ENCODE results near the gene FNTB.

Gene FNTB

GRCh38 chr14:64986648-64987437 is at the start of gene FNTB:
TSS of gene FNTB (plus strand) at chr14:64986895. CDS start at chr14:64986954, 59 bp downstream.
- Histone ChIP-seq H3K27me3 (ENCODE audit: control insufficient read depth in 2 of 2, insufficient read depth in 2 of 2, low read length in 2 of 2) (no peaks in the 10 kb centered on the region), H3K4me3 (ENCODE audit: low read length in 2 of 2) (peak within 1 kb of the TSS; percentile 97 to 100), H3K9me3 (ENCODE audit: control insufficient read depth in 2 of 2, low read length in 2 of 2) (no peaks in the 10 kb centered on the region), H3K9ac (ENCODE audit: low read depth in 1 of 2, low read length in 2 of 2) (peak within 1 kb of the TSS; percentile 87 to 98), H3K4me1 (ENCODE audit: control insufficient read depth in 2 of 2, insufficient read depth in 2 of 2, low read length in 2 of 2) (peaks cover 9 to 15% of the 10 kb centered on the region in 2 donors), H3K27ac (ENCODE audit: low read depth in 2 of 2, low read length in 2 of 2) (peak within 1 kb of the TSS; percentile 93 to 95), H3K36me3 (ENCODE audit: control insufficient read depth in 2 of 2, insufficient read depth in 2 of 2, low read length in 2 of 2) (no peaks in the 10 kb centered on the region)

- Histone ChIP-seq H3K36me3 (ENCODE audit: control insufficient read depth in 2 of 2, insufficient read depth in 2 of 2, low read length in 2 of 2) (peaks cover 17 to 25% of the 10 kb centered on the region in 2 donors), H3K4me1 (ENCODE audit: control insufficient read depth in 2 of 2, insufficient read depth in 2 of 2, low read length in 2 of 2) (peaks cover 21 to 25% of the 10 kb centered on the region in 2 donors), H3K9ac (ENCODE audit: low read depth in 1 of 2, low read length in 2 of 2) (no peak overlapping the region), H3K4me3 (ENCODE audit: low read length in 2 of 2) (no peak overlapping the region), H3K27ac (ENCODE audit: low read depth in 2 of 2, low read length in 2 of 2) (peak overlapping the region; percentile 66 to 93), H3K9me3 (ENCODE audit: control insufficient read depth in 2 of 2, low read length in 2 of 2) (no peaks in the 10 kb centered on the region), H3K27me3 (ENCODE audit: control insufficient read depth in 2 of 2, insufficient read depth in 2 of 2, low read length in 2 of 2) (no peaks in the 10 kb centered on the region)
These were observed 49.4 kb upstream of the FNTB start for GRCh38 chr14:64937171-64937820.

DNA sequence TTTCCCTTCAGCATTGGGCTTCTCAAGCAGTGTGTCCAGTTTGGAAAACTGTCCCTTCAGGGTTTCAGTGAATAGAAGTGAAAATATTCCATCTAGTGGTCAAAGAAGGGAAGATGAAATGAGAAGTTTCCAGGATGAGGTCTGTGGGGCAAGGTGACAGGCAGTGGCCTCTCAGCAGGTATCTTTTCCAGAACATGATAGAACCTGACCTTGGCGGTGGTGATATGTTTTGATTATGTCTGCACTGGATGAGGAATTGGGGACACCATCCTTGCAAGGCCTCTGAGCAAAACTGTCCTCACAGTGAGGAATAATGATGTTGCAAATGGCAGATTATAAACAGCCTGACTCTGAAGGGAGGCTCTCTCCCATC is 48.9 kb upstream of the FNTB start:
- Histone ChIP-seq H3K27me3 (ENCODE audit: control insufficient read depth in 2 of 2, insufficient read depth in 2 of 2, low read length in 2 of 2) (no peaks in the 10 kb centered on the region), H3K27ac (ENCODE audit: low read depth in 2 of 2, low read length in 2 of 2) (peak overlapping the region; percentile 66 to 93), H3K36me3 (ENCODE audit: control insufficient read depth in 2 of 2, insufficient read depth in 2 of 2, low read length in 2 of 2) (peaks cover 13 to 22% of the 10 kb centered on the region in 2 donors), H3K4me1 (ENCODE audit: control insufficient read depth in 2 of 2, insufficient read depth in 2 of 2, low read length in 2 of 2) (peaks cover 21 to 28% of the 10 kb centered on the region in 2 donors), H3K9me3 (ENCODE audit: control insufficient read depth in 2 of 2, low read length in 2 of 2) (no peaks in the 10 kb centered on the region), H3K4me3 (ENCODE audit: low read length in 2 of 2) (no peak overlapping the region), H3K9ac (ENCODE audit: low read depth in 1 of 2, low read length in 2 of 2) (no peak overlapping the region)

GRCh38 chr14:64938972-64939816 is 47.5 kb upstream of the FNTB start:
- Histone ChIP-seq H3K4me1 (ENCODE audit: control insufficient read depth in 2 of 2, insufficient read depth in 2 of 2, low read length in 2 of 2) (peaks cover 34 to 41% of the 10 kb centered on the region in 2 donors), H3K9me3 (ENCODE audit: control insufficient read depth in 2 of 2, low read length in 2 of 2) (no peaks in the 10 kb centered on the region), H3K36me3 (ENCODE audit: control insufficient read depth in 2 of 2, insufficient read depth in 2 of 2, low read length in 2 of 2) (peaks cover 8 to 13% of the 10 kb centered on the region in 2 donors), H3K9ac (ENCODE audit: low read depth in 1 of 2, low read length in 2 of 2) (peak overlapping the region in 1 of 2 donors; percentile 5), H3K27ac (ENCODE audit: low read depth in 2 of 2, low read length in 2 of 2) (peak overlapping the region; percentile 87 to 93), H3K4me3 (ENCODE audit: low read length in 2 of 2) (peak overlapping the region; percentile 53 to 72), H3K27me3 (ENCODE audit: control insufficient read depth in 2 of 2, insufficient read depth in 2 of 2, low read length in 2 of 2) (no peaks in the 10 kb centered on the region)

DNA sequence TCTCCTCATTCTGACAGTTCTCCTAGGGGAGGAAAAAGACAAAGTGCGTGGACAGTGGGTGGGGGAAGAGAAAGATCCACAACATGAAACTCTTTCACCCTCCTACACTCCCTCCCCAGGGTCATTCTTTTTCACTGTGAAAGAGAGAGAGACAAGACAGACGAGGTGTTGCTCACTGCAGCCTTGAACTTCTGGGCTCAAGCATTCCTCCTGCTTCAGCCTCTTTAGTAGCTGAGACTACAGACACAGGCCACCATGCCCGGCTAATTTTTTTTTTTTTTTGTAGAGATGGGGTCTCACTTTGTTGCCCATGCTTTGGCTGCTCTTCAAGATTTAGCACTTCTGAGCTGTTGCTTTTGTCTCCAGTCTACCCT is 46.9 kb upstream of the FNTB start:
- no peaks in the 10 kb centered on the region for H3K9me3 ChIP-seq (ENCODE audit: control insufficient read depth in 2 of 2, low read length in 2 of 2)
- peaks cover 3 to 13% of the 10 kb centered on the region in 2 donors for H3K36me3 ChIP-seq (ENCODE audit: control insufficient read depth in 2 of 2, insufficient read depth in 2 of 2, low read length in 2 of 2)
- no peaks in the 10 kb centered on the region for H3K27me3 ChIP-seq (ENCODE audit: control insufficient read depth in 2 of 2, insufficient read depth in 2 of 2, low read length in 2 of 2)
- H3K27ac ChIP-seq (ENCODE audit: low read depth in 2 of 2, low read length in 2 of 2): peak overlapping the region; percentile 87 to 93
- peak overlapping the region; percentile 72 to 77 for H3K4me3 ChIP-seq (ENCODE audit: low read length in 2 of 2)
- peak overlapping the region in 1 of 2 donors; percentile 5 for H3K9ac ChIP-seq (ENCODE audit: low read depth in 1 of 2, low read length in 2 of 2)
- peaks cover 35 to 41% of the 10 kb centered on the region in 2 donors for H3K4me1 ChIP-seq (ENCODE audit: control insufficient read depth in 2 of 2, insufficient read depth in 2 of 2, low read length in 2 of 2)

DNA sequence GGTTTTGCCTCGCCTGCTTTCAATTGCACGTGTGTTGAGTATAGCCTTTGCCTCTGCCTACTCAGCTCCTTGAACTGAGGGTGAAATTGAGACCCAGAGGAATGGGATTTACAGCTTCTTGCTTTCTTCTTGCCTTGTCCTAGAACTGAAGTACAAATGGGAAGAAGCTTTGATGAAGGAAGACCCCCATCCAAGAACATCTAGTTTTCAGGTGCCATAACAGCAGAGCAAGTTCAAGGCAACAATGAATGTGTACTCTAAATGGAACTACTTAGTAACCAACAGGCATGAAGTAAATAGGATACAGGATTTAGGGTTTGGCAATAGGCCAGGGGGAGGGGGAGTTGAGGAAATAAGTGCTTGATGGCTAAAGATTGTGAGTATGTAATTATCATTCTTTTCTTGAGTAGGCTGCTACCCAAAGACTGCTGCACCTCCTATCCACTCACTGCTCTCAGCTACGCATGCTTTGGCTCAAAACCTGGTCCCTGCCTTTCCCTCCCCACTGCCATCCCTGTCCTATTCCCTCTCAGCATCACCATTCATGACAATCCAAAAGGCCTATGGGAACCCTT is 46.3 kb upstream of the FNTB start:
- no peaks in the 10 kb centered on the region for H3K27me3 ChIP-seq (ENCODE audit: control insufficient read depth in 2 of 2, insufficient read depth in 2 of 2, low read length in 2 of 2)
- H3K4me1 ChIP-seq (ENCODE audit: control insufficient read depth in 2 of 2, insufficient read depth in 2 of 2, low read length in 2 of 2): peaks cover 35 to 41% of the 10 kb centered on the region in 2 donors
- H3K4me3 ChIP-seq (ENCODE audit: low read length in 2 of 2): peak overlapping the region; percentile 72 to 77
- H3K27ac ChIP-seq (ENCODE audit: low read depth in 2 of 2, low read length in 2 of 2): peak overlapping the region; percentile 87 to 93
- no peaks in the 10 kb centered on the region for H3K9me3 ChIP-seq (ENCODE audit: control insufficient read depth in 2 of 2, low read length in 2 of 2)
- H3K9ac ChIP-seq (ENCODE audit: low read depth in 1 of 2, low read length in 2 of 2): peak overlapping the region; percentile 68 to 87
- peaks cover 3 to 13% of the 10 kb centered on the region in 2 donors for H3K36me3 ChIP-seq (ENCODE audit: control insufficient read depth in 2 of 2, insufficient read depth in 2 of 2, low read length in 2 of 2)

DNA sequence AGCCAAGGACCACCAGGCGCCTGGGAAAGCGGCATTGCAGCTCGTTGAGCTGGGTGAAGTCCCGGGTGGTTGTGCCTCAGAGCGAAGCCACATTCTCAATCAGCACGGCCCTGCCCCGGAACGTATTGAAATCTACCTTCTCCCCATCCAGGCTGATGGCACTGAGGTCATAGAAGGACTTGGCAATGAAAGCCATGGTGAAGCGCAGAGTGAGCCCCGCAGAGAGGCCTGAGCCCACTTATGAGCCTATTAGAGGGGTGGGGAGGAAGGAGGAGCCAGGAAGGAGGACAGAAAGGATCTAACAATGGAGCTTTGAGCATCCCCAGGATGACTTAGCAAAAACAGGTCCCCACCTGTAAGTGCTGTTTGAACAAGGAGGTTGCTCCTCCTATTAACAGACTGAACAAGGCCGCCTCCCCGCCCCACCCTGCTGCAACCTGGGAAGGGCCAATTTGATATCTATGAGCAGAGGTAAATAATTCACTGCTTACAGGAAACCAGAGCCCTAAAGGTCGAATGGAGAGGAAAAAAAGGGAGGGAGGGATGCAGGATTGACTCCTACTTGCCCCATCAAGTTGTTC is 44.1 kb upstream of the FNTB start, which contains the start of gene GPX2:
Gene GPX2, minus strand, starts transcription at position 215 of the 581 bp plus-strand sequence. Its CDS starts 19 bp downstream, at position 196.
- H3K4me3 ChIP-seq (ENCODE audit: low read length in 2 of 2): peak within 1 kb of the TSS; percentile 72 to 77
- peaks cover 33 to 41% of the 10 kb centered on the region in 2 donors for H3K4me1 ChIP-seq (ENCODE audit: control insufficient read depth in 2 of 2, insufficient read depth in 2 of 2, low read length in 2 of 2)
- H3K36me3 ChIP-seq (ENCODE audit: control insufficient read depth in 2 of 2, insufficient read depth in 2 of 2, low read length in 2 of 2): peaks cover 7 to 15% of the 10 kb centered on the region in 2 donors
- H3K9ac ChIP-seq (ENCODE audit: low read depth in 1 of 2, low read length in 2 of 2): peak within 1 kb of the TSS; percentile 68 to 87
- no peaks in the 10 kb centered on the region for H3K9me3 ChIP-seq (ENCODE audit: control insufficient read depth in 2 of 2, low read length in 2 of 2)
- peak within 1 kb of the TSS; percentile 87 to 93 for H3K27ac ChIP-seq (ENCODE audit: low read depth in 2 of 2, low read length in 2 of 2)
- no peaks in the 10 kb centered on the region for H3K27me3 ChIP-seq (ENCODE audit: control insufficient read depth in 2 of 2, insufficient read depth in 2 of 2, low read length in 2 of 2)

GRCh38 chr14:64943556-64943955 is 43.1 kb upstream of the FNTB start:
- peaks cover 7 to 22% of the 10 kb centered on the region in 2 donors for H3K36me3 ChIP-seq (ENCODE audit: control insufficient read depth in 2 of 2, insufficient read depth in 2 of 2, low read length in 2 of 2)
- peaks cover 32 to 40% of the 10 kb centered on the region in 2 donors for H3K4me1 ChIP-seq (ENCODE audit: control insufficient read depth in 2 of 2, insufficient read depth in 2 of 2, low read length in 2 of 2)
- peak overlapping the region in 1 of 2 donors; percentile 6 for H3K9ac ChIP-seq (ENCODE audit: low read depth in 1 of 2, low read length in 2 of 2)
- H3K9me3 ChIP-seq (ENCODE audit: control insufficient read depth in 2 of 2, low read length in 2 of 2): no peaks in the 10 kb centered on the region
- no peaks in the 10 kb centered on the region for H3K27me3 ChIP-seq (ENCODE audit: control insufficient read depth in 2 of 2, insufficient read depth in 2 of 2, low read length in 2 of 2)
- no peak overlapping the region for H3K4me3 ChIP-seq (ENCODE audit: low read length in 2 of 2)
- peak overlapping the region; percentile 67 to 82 for H3K27ac ChIP-seq (ENCODE audit: low read depth in 2 of 2, low read length in 2 of 2)

- H3K27ac ChIP-seq (ENCODE audit: low read depth in 2 of 2, low read length in 2 of 2): peak overlapping the region; percentile 16 to 82
- H3K4me3 ChIP-seq (ENCODE audit: low read length in 2 of 2): no peak overlapping the region
- peaks cover 30 to 35% of the 10 kb centered on the region in 2 donors for H3K4me1 ChIP-seq (ENCODE audit: control insufficient read depth in 2 of 2, insufficient read depth in 2 of 2, low read length in 2 of 2)
- H3K36me3 ChIP-seq (ENCODE audit: control insufficient read depth in 2 of 2, insufficient read depth in 2 of 2, low read length in 2 of 2): peaks cover 7 to 23% of the 10 kb centered on the region in 2 donors
- no peaks in the 10 kb centered on the region for H3K9me3 ChIP-seq (ENCODE audit: control insufficient read depth in 2 of 2, low read length in 2 of 2)
- no peaks in the 10 kb centered on the region for H3K27me3 ChIP-seq (ENCODE audit: control insufficient read depth in 2 of 2, insufficient read depth in 2 of 2, low read length in 2 of 2)
- no peak overlapping the region for H3K9ac ChIP-seq (ENCODE audit: low read depth in 1 of 2, low read length in 2 of 2)
These were observed 42.7 kb upstream of the FNTB start for GRCh38 chr14:64944041-64944440.
